Muscle of leg (tissue), 11 donors: ENCODE data around the gene NANP. TPM values are rescaled to one million over a fixed set of nuclear protein-coding genes. Genes with fewer than 3 reads are reported as not detected.
"Not testable (repeated sequence)": the region's sequence is repeated elsewhere in the genome, so short reads cannot be mapped to it uniquely, and the experiment has no call there.

Experiments used
- DNase-seq: peaks from one replicate; pipeline ENCODE4 v3.0.0; 2013
- H3K27ac ChIP-seq: one replicate; pipeline ENCODE4 v1.5.1; 2013; ENCODE audit warnings: mild to moderate bottlenecking, low read length, control low read depth
- H3K27me3 ChIP-seq: one replicate; pipeline ENCODE4 v1.6.1; 2013; ENCODE audit warnings: low read length; ENCODE audit not compliant: control insufficient read depth, insufficient read depth
- H3K36me3 ChIP-seq: one replicate; pipeline ENCODE4 v1.6.1; 2013; ENCODE audit warnings: low read length; ENCODE audit not compliant: control insufficient read depth, insufficient read depth
- H3K4me1 ChIP-seq: one replicate; pipeline ENCODE4 v1.6.1; 2013; ENCODE audit warnings: low read length; ENCODE audit not compliant: control insufficient read depth, insufficient read depth
- H3K4me3 ChIP-seq: one replicate; pipeline ENCODE4 v1.5.1; 2013; ENCODE audit warnings: low read length, control low read depth
- H3K9me3 ChIP-seq: replicated peaks from 2 replicates; pipeline ENCODE4 v1.6.1; 2013; ENCODE audit warnings: low read depth, low read length; ENCODE audit not compliant: control insufficient read depth
- WGBS: methylation state at CpG from one replicate; pipeline ENCODE4 v1.1.5; 2013; ENCODE audit warnings: missing lambda C conversion rate; ENCODE audit not compliant: insufficient coverage; 5-methylcytosine and 5-hydroxymethylcytosine counted together
- polyA plus RNA-seq, 8 donors: library from polyadenylated mRNA; unstranded; fragments of 120-200 nt; gene quantifications; one replicate each; pipeline versions ENCODE4 v1.2.1 to v1.2.3, GENCODE V29; 2013; ENCODE audit warnings: inconsistent platforms in 1 of 8, low replicate concordance in 1 of 8; ENCODE audit not compliant: insufficient read length in 8 of 8, insufficient read depth in 1 of 8
- total RNA-seq: library from RNA; stranded (reverse); fragments of 120-200 nt; gene quantifications from one replicate; pipeline ENCODE4 v1.2.4, GENCODE V29; 2013

The NANP gene
- total and polyA plus RNA-seq, 9 donors: 2.7 to 4.4 (median 3.7) TPM

- Histone ChIP-seq H3K4me1 (no peaks in the 10 kb centered on the region), H3K4me3 (no peak overlapping the region), H3K36me3 (no peaks in the 10 kb centered on the region), H3K27me3 (no peaks in the 10 kb centered on the region), H3K9me3 (peaks cover 2% of the 10 kb centered on the region), H3K27ac (no peak overlapping the region)
- WGBS: 90% methylated on average over 2 of the region's 2 CpGs
- DNase-seq: no peak
These were observed 13.4 kb upstream of the NANP start for GRCh38 chr20:25637247-25637646.

DNA sequence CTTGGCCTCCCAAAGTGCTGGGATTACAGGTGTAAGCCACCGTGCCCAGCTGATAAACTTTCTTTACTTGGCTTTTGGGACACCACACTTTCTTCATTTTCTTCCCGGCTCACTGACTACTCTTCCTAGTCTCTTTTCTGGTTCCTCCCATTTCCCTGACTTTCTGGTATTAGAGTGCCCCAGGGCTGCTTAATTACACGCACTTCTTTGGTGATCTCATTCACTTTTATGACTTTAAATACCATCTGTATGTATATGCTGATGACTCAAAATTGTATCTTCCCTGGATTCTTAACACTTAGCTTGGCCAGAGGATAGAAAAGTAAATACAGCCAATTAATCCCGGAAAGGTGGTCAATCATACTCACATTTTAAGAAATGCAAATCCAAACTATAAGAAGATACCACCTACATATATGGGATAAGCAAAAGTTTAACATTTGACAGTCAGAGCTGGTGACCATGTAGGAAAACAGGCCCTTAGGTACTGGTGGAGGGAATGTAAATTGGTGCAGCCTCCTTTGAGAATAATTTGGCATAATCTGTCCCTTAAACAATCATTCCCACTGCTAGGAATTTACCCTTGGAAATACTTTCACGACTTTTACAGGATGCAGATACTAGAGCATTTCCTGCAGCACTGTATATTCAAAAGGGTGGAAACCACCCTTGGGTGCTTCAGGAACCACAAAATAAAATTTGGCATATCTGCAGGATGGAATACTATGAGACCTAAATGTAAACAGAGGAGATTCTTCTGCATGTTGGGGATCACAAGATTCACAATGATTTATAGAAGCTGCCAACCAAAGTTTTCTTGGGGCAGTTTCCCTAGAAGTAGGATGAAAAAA lies 9.4 kb upstream of the NANP start:
- Histone ChIP-seq H3K27ac (no peak overlapping the region), H3K36me3 (no peaks in the 10 kb centered on the region), H3K27me3 (no peaks in the 10 kb centered on the region), H3K4me3 (no peak overlapping the region), H3K4me1 (no peaks in the 10 kb centered on the region), H3K9me3 (peaks cover 2% of the 10 kb centered on the region)
- WGBS: 100% methylated on average over 2 of the region's 5 CpGs
- DNase-seq: no peak

- WGBS: no CpG with 5 or more reads among the region's 2 CpGs
- H3K4me3 ChIP-seq, DNase-seq, H3K9me3 ChIP-seq, H3K27me3 ChIP-seq, H3K4me1 ChIP-seq, H3K36me3 ChIP-seq, H3K27ac ChIP-seq: not testable (repeated sequence)
These were observed 6.8 kb upstream of the NANP start for GRCh38 chr20:25630615-25631014.

- no peaks in the 10 kb centered on the region for H3K9me3 ChIP-seq
- H3K36me3 ChIP-seq: no peaks in the 10 kb centered on the region
- DNase-seq: no peak
- 75% methylated on average over 1 of the region's 8 CpGs for WGBS
- no peaks in the 10 kb centered on the region for H3K4me1 ChIP-seq
- no peak overlapping the region for H3K4me3 ChIP-seq
- H3K27ac ChIP-seq: no peak overlapping the region
- H3K27me3 ChIP-seq: no peaks in the 10 kb centered on the region
These were observed 6.1 kb upstream of the NANP start for GRCh38 chr20:25629816-25630499.

- Histone ChIP-seq H3K36me3 (no peaks in the 10 kb centered on the region), H3K27ac (no peak overlapping the region), H3K4me1 (peaks cover 9% of the 10 kb centered on the region), H3K27me3 (no peaks in the 10 kb centered on the region), H3K4me3 (no peak overlapping the region), H3K9me3 (no peaks in the 10 kb centered on the region)
- WGBS: 86% methylated on average over 7 of the region's 9 CpGs
- DNase-seq: no peak
These were observed 3.0 kb upstream of the NANP start for GRCh38 chr20:25626779-25627178.

DNA sequence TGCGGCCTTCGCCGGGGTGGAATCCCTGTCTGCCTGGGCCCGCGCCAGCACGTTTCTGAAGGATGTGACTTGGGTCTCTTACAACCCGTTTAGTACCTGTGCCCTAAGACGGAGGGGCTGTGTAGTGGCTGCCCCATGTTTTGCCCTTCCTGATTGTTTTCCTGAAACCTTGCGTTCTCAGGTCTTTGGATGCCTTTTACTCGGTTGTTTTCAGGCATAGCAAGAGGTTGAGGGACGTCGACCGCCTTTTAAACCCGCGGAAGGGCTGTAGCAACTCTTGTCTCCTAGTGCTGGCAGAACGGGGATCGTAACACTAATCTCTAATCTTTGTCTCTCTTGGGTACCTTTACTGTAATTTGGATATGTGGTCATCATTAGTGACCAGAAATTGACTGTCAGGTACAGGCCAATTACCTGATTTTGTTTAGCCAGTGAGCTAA lies 706 bp upstream of the NANP start:
- Histone ChIP-seq H3K9me3 (no peaks in the 10 kb centered on the region), H3K4me3 (peak overlapping the region; percentile 77), H3K27ac (peak overlapping the region; percentile 86), H3K4me1 (peaks cover 9% of the 10 kb centered on the region), H3K27me3 (no peaks in the 10 kb centered on the region), H3K36me3 (no peaks in the 10 kb centered on the region)
- peak; percentile 67 for DNase-seq
- 13% methylated on average over 12 of the region's 17 CpGs for WGBS

- Histone ChIP-seq H3K4me1 (peaks cover 9% of the 10 kb centered on the region), H3K9me3 (no peaks in the 10 kb centered on the region), H3K27ac (peak overlapping the region; percentile 86), H3K4me3 (peak overlapping the region; percentile 77), H3K36me3 (no peaks in the 10 kb centered on the region), H3K27me3 (no peaks in the 10 kb centered on the region)
- 0% methylated on average over 45 of the region's 45 CpGs for WGBS
- DNase-seq: peak; percentile 56
These were observed 534 bp downstream of the NANP start for GRCh38 chr20:25623225-25623735.

GRCh38 chr20:25622450-25623224 lies 1.2 kb downstream of the NANP start:
- Histone ChIP-seq H3K27ac (peak overlapping the region; percentile 86), H3K4me3 (peak overlapping the region; percentile 77), H3K9me3 (no peaks in the 10 kb centered on the region), H3K27me3 (no peaks in the 10 kb centered on the region), H3K4me1 (peaks cover 9% of the 10 kb centered on the region), H3K36me3 (no peaks in the 10 kb centered on the region)
- WGBS: 29% methylated on average over 12 of the region's 17 CpGs
- no peak for DNase-seq

DNA sequence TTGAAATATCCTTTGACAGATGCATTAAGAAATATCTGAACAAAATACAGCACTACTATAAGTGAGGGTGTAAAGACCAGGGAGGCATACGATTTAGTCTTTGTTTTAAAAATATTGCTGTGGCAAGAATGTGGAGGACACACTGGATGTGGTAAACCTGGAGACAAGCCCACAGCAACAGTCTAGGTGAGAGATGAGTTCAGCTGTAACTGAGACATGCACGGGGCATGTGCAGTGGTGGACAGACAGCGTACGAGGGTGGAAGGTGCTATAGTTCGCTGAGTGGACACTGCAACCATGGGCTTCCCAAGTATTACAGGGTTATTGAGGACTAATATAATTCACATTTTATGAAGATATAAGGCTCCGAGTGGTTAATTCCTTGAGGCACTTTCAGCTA lies 1.8 kb downstream of the NANP start:
- WGBS: 90% methylated on average over 1 of the region's 6 CpGs
- no peaks in the 10 kb centered on the region for H3K9me3 ChIP-seq
- peaks cover 9% of the 10 kb centered on the region for H3K4me1 ChIP-seq
- no peaks in the 10 kb centered on the region for H3K36me3 ChIP-seq
- H3K27me3 ChIP-seq: no peaks in the 10 kb centered on the region
- H3K4me3 ChIP-seq: no peak overlapping the region
- H3K27ac ChIP-seq: no peak overlapping the region
- no peak for DNase-seq

DNA sequence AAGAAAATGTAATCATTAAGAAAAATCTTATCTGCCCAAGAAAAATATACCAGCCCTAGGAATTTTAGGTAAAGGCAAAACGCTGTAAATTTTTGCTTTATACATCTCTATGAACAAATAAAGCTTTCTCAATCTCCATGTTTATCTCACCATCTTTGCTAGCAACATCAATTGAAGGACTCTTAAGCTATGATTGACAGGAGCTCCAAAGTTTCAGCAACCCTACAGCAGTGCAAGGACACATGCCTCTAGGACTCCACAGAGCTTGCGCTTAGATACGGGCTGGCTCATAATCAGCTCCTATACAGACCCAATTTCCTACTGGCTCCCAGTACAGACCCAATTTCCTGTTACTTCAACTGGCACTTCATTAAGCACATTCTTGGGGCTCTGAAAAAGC lies 4.3 kb downstream of the NANP start:
- Histone ChIP-seq H3K4me1 (peaks cover 8% of the 10 kb centered on the region), H3K27ac (no peak overlapping the region), H3K27me3 (no peaks in the 10 kb centered on the region), H3K36me3 (peaks cover 4% of the 10 kb centered on the region), H3K4me3 (no peak overlapping the region), H3K9me3 (no peaks in the 10 kb centered on the region)
- no CpG with 5 or more reads among the region's 3 CpGs for WGBS
- no peak for DNase-seq
